Stromal cell of bone marrow (primary cell): ENCODE data around the gene ATP8B3.

ENCODE experiments used
- DNase-seq: peaks from one replicate; pipeline ENCODE4 v3.0.0-alpha.2; 2012; ENCODE audit warnings: low read depth

The ATP8B3 gene, protein sequence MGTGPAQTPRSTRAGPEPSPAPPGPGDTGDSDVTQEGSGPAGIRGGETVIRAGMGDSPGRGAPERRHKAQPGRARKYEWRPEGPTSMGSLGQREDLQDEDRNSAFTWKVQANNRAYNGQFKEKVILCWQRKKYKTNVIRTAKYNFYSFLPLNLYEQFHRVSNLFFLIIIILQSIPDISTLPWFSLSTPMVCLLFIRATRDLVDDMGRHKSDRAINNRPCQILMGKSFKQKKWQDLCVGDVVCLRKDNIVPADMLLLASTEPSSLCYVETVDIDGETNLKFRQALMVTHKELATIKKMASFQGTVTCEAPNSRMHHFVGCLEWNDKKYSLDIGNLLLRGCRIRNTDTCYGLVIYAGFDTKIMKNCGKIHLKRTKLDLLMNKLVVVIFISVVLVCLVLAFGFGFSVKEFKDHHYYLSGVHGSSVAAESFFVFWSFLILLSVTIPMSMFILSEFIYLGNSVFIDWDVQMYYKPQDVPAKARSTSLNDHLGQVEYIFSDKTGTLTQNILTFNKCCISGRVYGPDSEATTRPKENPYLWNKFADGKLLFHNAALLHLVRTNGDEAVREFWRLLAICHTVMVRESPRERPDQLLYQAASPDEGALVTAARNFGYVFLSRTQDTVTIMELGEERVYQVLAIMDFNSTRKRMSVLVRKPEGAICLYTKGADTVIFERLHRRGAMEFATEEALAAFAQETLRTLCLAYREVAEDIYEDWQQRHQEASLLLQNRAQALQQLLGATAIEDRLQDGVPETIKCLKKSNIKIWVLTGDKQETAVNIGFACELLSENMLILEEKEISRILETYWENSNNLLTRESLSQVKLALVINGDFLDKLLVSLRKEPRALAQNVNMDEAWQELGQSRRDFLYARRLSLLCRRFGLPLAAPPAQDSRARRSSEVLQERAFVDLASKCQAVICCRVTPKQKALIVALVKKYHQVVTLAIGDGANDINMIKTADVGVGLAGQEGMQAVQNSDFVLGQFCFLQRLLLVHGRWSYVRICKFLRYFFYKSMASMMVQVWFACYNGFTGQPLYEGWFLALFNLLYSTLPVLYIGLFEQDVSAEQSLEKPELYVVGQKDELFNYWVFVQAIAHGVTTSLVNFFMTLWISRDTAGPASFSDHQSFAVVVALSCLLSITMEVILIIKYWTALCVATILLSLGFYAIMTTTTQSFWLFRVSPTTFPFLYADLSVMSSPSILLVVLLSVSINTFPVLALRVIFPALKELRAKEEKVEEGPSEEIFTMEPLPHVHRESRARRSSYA (N-terminal part only)

DNA sequence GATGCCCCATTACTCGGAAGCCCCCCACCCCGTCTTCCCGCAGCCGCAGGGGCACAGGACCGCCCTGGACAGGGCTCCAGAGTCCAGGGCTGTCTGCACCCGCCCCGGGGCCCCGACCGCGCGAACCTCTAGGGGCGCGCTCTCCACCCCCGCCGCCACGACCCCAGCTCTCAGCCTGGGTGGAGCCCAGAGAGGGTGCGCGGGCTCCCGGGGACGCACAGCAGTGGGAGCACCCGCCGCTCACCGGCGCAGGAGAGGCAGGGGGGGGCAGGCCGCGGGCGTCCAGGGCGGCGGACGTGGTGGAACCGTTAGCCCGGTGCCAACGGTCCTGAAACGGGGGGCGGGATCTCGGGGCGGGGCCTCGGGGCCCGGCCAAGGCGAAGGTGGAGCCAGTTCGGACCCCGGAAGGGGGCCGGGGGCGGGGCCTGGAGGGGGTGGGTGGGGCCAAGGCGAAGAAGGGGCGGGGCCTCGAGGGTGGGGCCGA, at the start of gene ATP8B3:
ATP8B3 (minus strand) TSS at position 335 of the 484 bp plus-strand sequence. CDS start 540 bp downstream, outside the sequence.
- no peak for DNase-seq

- DNase-seq, result no peak
Observed at GRCh38 chr19:1861599-1862031, 49.5 kb upstream of the ATP8B3 start.

DNA sequence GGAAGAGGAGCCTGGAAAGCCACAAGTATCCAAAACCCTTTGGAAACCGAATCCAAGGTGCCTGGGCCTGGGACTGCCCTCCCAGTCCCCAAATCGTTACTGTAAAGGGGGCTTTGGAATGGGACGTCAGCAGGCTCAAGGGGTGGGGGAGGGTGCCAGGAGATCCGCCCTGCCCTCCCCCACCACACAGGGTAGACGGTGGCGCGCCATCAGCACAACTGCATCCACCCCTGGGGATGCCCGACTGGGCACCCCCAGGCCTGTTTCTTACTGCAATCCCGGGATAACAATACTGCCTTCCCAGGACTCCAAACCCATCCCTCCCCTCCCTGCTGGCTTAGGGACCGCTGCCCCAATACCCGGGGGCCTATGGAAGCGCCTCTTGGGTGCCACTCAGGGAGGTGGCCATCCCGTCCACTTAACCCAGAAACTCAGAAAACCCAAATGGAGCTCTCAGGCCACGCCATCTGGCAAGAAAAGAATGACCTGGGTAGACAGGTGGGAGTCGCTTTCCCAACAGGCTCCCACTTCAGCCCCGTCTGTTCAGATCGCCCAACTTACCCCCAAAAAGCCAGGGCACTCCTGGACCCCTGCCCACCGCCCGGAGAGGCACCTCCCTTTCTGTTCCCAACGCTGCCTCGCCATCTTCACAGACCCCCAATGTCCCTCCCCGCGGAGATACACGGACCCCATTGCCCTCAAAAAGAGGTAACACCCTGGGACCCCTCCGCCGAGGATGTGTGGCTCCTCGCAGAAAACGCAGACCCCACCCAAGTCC, 48.9 kb upstream of the ATP8B3 start:
- DNase-seq, result no peak

- peak; percentile 64 for DNase-seq
Observed at GRCh38 chr19:1860042-1860775, 48.1 kb upstream of the ATP8B3 start.

DNA sequence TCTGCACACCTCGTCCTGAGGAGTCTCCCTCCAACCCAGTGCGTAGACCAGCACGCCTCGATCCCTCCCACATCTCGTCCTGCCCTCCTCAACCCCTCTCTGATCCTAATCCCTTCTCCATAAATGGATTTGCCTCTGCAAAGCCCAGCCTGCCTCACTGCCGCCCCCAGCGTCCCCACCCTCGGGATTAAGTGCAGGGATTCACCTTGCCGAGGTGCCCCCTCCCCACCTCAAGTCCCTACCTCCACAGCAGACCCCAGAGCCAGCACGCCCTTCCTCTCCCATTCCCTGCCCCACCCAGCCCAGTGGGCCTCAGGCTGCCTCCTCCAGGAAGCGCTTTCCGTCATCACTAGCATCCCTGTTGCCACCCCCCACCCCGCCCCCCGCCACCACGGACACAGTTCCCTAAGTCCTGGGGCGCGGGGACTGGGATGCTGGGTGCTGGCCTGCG, 47.3 kb upstream of the ATP8B3 start:
- no peak for DNase-seq

DNA sequence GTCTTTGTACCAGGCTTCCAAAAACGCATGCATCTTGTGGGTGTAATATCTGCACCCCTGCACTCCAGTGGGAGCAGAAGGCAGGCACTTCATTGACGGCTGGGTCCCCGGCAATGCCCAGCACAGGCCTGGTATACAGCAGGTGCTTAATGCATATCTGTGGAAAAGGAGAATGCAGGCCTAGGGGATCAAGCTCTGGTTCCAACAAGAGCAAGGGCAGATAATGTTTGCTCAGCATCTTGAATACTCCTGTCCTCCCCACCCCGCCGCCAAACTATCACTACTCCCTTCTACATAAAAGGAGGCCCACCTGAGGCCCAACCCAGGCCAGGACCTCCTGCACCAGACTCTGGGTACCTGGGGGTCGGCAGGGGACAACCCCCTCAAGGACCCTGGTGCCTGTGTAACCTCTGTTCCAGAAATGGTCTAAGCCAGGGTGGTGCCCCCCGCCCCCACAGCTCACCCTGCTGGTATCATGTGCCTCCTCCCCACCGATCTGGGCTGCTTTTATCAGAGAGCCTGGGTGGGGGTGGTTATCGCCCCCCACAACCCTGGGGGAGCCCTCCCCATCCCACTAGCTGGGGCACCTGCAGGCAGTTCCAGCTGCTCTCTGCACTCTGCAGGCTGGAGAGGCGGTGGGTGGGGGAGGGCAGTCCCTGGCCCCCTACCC, 46.5 kb upstream of the ATP8B3 start:
- no peak for DNase-seq

- no peak for DNase-seq
Observed at GRCh38 chr19:1857648-1858326, 45.7 kb upstream of the ATP8B3 start.

DNA sequence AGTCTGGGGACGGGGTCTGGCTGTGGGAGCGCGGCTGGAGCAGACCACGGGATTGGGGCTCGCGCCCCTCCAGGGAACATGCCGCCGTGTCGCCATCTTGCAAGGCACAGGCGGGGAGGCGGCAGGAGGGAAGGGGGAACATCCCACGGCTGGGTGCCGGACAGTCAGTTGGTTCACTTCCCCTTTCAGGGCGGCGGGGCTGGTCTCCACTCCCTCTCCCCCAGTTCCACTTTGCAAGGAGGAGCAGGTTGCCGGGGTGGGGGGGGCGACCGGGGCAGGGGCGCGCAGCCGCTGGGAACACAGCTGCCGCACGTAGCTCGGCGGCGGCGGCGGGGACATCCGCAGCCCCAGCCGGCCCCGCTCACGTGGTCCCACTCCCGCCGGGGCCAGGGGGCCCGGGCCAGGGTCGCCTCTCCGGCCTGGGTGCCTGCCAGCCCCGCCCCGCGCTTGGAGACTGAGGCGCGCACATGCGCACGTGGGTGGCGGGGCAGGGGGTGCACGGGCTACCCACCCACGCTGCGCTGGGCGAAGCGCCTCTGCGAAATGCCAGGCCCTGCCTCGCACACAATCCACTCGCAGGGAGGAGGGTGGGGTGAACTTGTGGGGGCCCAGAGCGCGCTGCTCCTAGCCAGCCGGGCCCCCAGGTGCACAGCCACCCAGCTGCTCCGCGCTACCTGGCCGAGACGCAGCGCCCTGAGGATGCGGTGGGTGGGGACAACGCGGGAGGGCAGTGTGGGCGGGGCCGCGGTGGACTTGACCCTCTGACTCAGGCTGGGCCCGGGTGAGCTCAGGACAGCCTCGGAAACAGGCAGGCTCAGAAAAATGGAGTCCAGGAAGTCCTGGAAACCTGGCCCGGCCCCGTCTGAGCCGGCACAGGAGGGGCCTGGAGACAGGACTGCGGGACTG, 44.9 kb upstream of the ATP8B3 start:
- peak; percentile 63 for DNase-seq

DNA sequence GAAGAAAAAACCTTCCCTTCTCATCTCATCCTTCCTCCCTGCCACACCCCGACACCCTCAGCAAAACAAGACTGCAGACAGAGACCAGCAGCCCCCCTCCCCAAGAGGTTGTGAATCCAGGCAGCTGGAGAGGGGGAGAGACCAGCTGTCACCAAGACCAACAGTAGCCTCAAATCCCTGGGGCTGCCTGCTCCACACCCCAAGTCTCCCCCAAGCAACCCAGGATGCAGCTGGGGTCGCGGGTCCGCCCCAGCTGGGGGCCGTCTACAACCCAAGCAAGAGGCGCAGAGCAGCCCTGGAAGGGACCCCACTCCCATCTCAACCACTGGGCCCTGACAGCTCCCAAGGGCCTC, 44.2 kb upstream of the ATP8B3 start:
- no peak for DNase-seq

DNA sequence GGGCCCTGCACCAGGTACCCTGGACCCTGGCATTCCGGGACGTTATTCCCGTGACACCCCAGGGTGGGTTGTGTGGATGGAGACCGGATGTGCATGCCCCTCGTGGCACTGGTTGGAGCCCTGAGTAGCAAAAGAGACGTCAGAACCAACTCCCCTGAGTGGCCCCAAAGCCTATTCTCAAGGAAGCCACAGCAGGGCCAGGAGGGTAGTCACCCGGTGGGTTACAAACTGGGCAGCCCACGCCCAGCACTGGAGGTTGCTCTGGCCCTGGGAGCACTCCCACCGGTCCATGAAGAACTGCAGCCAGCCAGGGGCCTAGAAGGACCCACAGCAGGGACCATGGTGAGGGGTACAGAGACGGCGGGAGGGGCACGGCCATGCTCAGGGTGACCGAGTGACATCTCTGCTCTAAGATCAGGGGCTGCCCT, 43.8 kb upstream of the ATP8B3 start:
- DNase-seq, result no peak

DNA sequence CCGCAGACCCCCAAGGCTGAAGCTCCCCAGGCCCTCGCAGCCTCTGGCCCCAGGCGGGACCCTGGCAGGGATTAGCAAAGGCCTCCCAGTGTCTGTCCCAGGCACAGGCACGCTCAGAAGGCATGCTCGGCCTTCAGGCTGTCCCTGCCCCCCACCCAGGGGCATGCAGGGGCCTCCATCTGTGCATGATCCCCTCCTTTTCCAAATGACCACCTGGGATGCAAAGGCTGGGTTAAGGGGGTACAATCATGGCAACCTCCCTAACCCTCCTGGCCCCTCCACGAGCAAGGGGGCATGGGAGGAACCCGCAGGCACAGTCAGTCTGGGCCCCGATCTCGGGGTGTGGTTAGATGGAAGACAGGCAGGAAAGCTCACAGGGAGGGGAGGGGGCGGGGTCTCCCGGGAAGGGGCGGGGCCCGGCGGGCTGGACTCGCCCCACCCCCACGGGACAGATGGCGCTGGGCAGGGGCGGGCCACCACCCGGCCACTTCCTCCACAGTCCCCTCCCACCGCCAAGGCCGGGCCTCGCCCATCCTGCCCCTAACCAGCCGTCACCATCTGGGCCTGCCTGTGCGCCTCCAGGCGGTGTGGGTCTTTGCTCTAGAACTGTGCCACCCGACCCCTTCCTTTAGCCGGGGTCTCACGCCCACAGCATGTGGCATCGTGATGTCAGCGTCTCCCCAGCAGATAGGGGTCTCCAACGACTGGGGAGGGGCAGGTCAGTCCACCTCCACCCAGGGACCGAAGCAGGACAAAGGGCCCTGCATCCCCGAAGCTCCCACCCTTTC, 43.2 kb upstream of the ATP8B3 start:
- peak; percentile 58 for DNase-seq

- DNase-seq, result no peak
Observed at GRCh38 chr19:1854542-1855039, 42.5 kb upstream of the ATP8B3 start.

DNA sequence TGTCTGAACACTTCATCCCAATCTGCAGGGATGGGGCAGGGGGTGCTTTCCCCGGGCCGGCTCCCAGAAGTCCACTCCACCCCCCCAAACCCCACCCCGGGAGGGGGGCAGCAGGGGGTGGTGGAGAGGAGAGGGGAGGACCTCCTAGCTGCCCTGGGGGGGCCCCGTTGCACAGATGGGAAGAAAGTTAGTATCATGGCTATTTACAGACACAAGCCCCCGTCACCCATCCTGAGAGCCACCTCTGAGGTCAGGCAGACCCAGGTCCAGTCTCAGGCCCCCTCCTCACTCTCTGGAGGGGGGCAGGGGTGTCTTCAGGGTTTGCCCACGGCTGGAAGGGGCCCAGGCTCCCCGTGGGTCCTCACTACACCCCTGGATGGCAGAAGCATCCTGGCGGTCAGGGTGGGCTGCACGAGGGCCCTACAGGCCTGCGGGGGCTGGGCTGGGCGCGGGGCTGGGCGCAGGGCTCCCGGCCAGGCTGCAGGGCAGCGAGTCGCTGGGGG, 42.0 kb upstream of the ATP8B3 start:
- no peak for DNase-seq

- no peak for DNase-seq
Observed at GRCh38 chr19:1853295-1854038, 41.4 kb upstream of the ATP8B3 start.

DNA sequence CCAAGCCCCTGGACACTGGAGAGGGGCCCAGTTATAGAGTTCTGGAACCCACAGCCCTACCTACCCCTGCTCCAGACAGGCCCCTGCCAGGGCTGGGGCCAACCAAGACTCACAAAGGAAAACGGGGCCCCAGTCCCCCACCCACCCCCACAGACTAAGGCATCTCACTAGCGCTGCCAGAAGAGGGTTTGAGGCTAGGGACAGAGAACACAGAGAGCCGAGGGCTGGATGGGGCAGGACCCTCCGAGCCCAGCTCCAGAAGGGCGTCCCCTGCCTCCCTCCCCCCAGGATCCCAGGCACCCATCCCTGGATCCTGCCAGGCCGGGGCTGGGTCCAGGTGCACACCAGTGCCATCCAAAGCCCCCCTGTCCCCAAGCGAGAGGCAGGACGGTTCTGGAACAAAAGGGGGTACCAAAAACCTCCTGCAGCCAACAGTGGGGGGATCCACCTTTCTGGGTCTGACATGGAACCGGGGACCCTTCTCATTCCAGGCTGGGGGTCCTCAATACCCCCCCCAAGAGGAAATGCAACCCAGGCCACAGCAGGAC, 40.6 kb upstream of the ATP8B3 start:
- no peak for DNase-seq
